ENCODE measurements around the gene CDC14B. TPM values are rescaled to one million over a fixed set of nuclear protein-coding genes. Genes with fewer than 3 reads are reported as not detected.
A peak's percentile ranks its signal among the peaks of the same experiment; 100 is the strongest.

CDC14B gene
- total RNA-seq, 1 donor from 2014 or later: 21.4 TPM

- Mint-ChIP-seq H3K4me3 (ENCODE audit: unreplicated experiment) (no peak overlapping the region), H3K27ac (ENCODE audit: unreplicated experiment) (peak overlapping the region; percentile 13), H3K9me3 (ENCODE audit: unreplicated experiment) (no peaks in the 10 kb centered on the region), H3K4me1 (ENCODE audit: unreplicated experiment) (peaks cover 14% of the 10 kb centered on the region), H3K27me3 (ENCODE audit: unreplicated experiment) (peaks cover 2% of the 10 kb centered on the region), H3K36me3 (ENCODE audit: low read depth, unreplicated experiment) (no peaks in the 10 kb centered on the region)
- TF ChIP-seq, protein P1, sequence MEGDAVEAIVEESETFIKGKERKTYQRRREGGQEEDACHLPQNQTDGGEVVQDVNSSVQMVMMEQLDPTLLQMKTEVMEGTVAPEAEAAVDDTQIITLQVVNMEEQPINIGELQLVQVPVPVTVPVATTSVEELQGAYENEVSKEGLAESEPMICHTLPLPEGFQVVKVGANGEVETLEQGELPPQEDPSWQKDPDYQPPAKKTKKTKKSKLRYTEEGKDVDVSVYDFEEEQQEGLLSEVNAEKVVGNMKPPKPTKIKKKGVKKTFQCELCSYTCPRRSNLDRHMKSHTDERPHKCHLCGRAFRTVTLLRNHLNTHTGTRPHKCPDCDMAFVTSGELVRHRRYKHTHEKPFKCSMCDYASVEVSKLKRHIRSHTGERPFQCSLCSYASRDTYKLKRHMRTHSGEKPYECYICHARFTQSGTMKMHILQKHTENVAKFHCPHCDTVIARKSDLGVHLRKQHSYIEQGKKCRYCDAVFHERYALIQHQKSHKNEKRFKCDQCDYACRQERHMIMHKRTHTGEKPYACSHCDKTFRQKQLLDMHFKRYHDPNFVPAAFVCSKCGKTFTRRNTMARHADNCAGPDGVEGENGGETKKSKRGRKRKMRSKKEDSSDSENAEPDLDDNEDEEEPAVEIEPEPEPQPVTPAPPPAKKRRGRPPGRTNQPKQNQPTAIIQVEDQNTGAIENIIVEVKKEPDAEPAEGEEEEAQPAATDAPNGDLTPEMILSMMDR (IDR thresholded peaks at IDR 0.05; ENCODE audit: unreplicated experiment): no peak
- DNase-seq (ENCODE audit: low spot score): peak; percentile 7
Observed at GRCh38 chr9:96605328-96605727, 14.3 kb downstream of the CDC14B start.

DNA sequence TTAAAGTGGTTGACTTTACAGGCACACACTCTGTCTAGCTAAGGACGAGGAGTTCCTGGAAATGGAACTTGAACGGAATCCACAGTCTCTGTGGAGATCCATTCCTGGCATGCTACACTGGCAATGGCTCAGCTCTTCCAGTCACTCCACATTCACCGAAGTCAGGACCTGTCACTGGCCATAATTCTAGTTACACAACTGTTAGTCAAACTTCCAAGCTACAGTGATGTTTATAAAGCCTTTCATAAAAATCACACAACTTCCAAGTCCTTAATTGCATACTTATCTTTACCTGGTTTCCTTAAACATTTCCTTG, 15.7 kb downstream of the CDC14B start:
- H3K36me3 Mint-ChIP-seq (ENCODE audit: low read depth, unreplicated experiment): no peaks in the 10 kb centered on the region
- peaks cover 14% of the 10 kb centered on the region for H3K4me1 Mint-ChIP-seq (ENCODE audit: unreplicated experiment)
- TF ChIP-seq, protein P1 (IDR thresholded peaks at IDR 0.05; ENCODE audit: unreplicated experiment): no peak
- no peak overlapping the region for H3K4me3 Mint-ChIP-seq (ENCODE audit: unreplicated experiment)
- no peak overlapping the region for H3K27ac Mint-ChIP-seq (ENCODE audit: unreplicated experiment)
- no peaks in the 10 kb centered on the region for H3K9me3 Mint-ChIP-seq (ENCODE audit: unreplicated experiment)
- no peak for DNase-seq (ENCODE audit: low spot score)
- peaks cover 2% of the 10 kb centered on the region for H3K27me3 Mint-ChIP-seq (ENCODE audit: unreplicated experiment)

GRCh38 chr9:96603305-96604003, 16.2 kb downstream of the CDC14B start:
- no peak for DNase-seq (ENCODE audit: low spot score)

GRCh38 chr9:96599298-96599697, 20.3 kb downstream of the CDC14B start:
- H3K4me1 Mint-ChIP-seq (ENCODE audit: unreplicated experiment): peaks cover 2% of the 10 kb centered on the region
- H3K9me3 Mint-ChIP-seq (ENCODE audit: unreplicated experiment): no peaks in the 10 kb centered on the region
- TF ChIP-seq, protein P1 (IDR thresholded peaks at IDR 0.05; ENCODE audit: unreplicated experiment): no peak
- no peak for DNase-seq (ENCODE audit: low spot score)
- H3K27me3 Mint-ChIP-seq (ENCODE audit: unreplicated experiment): no peaks in the 10 kb centered on the region
- no peaks in the 10 kb centered on the region for H3K36me3 Mint-ChIP-seq (ENCODE audit: low read depth, unreplicated experiment)
- no peak overlapping the region for H3K4me3 Mint-ChIP-seq (ENCODE audit: unreplicated experiment)
- H3K27ac Mint-ChIP-seq (ENCODE audit: unreplicated experiment): no peak overlapping the region

More at GRCh38 chr9:96603305-96604003, 16.2 kb downstream of the CDC14B start:
- no peaks in the 10 kb centered on the region for H3K9me3 Mint-ChIP-seq (ENCODE audit: unreplicated experiment)
- no peaks in the 10 kb centered on the region for H3K36me3 Mint-ChIP-seq (ENCODE audit: low read depth, unreplicated experiment)
- TF ChIP-seq, protein P1 (IDR thresholded peaks at IDR 0.05; ENCODE audit: unreplicated experiment): no peak
- H3K4me3 Mint-ChIP-seq (ENCODE audit: unreplicated experiment): no peak overlapping the region
- H3K4me1 Mint-ChIP-seq (ENCODE audit: unreplicated experiment): peaks cover 14% of the 10 kb centered on the region
- H3K27ac Mint-ChIP-seq (ENCODE audit: unreplicated experiment): no peak overlapping the region
- peaks cover 2% of the 10 kb centered on the region for H3K27me3 Mint-ChIP-seq (ENCODE audit: unreplicated experiment)

DNA sequence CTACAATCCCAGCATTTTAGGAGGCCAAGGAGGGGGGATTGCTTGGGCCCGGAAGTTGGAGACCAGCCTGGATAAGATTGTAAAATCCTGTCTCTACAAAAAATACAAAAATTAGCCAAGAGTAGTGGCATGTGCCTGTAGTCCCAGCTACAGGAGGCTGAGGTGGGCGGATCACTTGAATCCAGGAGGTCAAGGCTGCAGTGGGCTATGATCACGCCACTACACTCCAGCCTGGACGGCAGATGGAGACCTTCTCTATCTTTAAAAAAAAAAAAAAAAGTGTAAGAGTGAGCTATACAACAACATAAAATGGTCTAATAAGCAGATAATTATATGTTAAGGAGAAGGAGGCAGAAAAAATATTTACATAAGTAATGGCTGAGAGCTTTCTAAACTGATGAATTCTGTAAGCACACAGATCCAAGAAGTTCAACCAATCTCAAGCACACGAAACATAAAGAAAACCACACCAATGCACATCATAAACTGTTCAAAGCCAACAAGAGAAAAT, 23.0 kb downstream of the CDC14B start:
- no peak for DNase-seq (ENCODE audit: low spot score)
- H3K4me1 Mint-ChIP-seq (ENCODE audit: unreplicated experiment): no peaks in the 10 kb centered on the region
- H3K27ac Mint-ChIP-seq (ENCODE audit: unreplicated experiment): no peak overlapping the region
- H3K36me3 Mint-ChIP-seq (ENCODE audit: low read depth, unreplicated experiment): no peaks in the 10 kb centered on the region
- TF ChIP-seq, protein P1 (IDR thresholded peaks at IDR 0.05; ENCODE audit: unreplicated experiment): no peak
- H3K4me3 Mint-ChIP-seq (ENCODE audit: unreplicated experiment): no peak overlapping the region
- H3K9me3 Mint-ChIP-seq (ENCODE audit: unreplicated experiment): no peaks in the 10 kb centered on the region
- H3K27me3 Mint-ChIP-seq (ENCODE audit: unreplicated experiment): no peaks in the 10 kb centered on the region
